NOMO-1 treated with DMSO at 0.1 percent for 48 hours (cell line): Measurements from ENCODE around the gene SLC39A7.
"Not testable (repeated sequence)": the region's sequence is repeated elsewhere in the genome, so short reads cannot be mapped to it uniquely, and the experiment has no call there.

ENCODE experiments used
- DNase-seq: peaks from one replicate; lab custom pipeline; 2025; ENCODE audit not compliant: unreplicated experiment; lab: John Stamatoyannopoulos, UW

Gene SLC39A7

GRCh38 chr6:33226503-33227120, 25.9 kb downstream of the SLC39A7 start:
- DNase-seq = not testable (repeated sequence)

- DNase-seq = no peak
Observed at GRCh38 chr6:33235221-33235634, 34.6 kb downstream of the SLC39A7 start.

GRCh38 chr6:33236328-33236727, 35.7 kb downstream of the SLC39A7 start:
- no peak for DNase-seq

- DNase-seq = no peak
Observed at GRCh38 chr6:33236852-33237251, 36.2 kb downstream of the SLC39A7 start.

- DNase-seq = no peak
Observed at GRCh38 chr6:33237741-33238140, 37.1 kb downstream of the SLC39A7 start.

GRCh38 chr6:33241968-33242367, 41.3 kb downstream of the SLC39A7 start:
- peak; percentile 8 for DNase-seq

- no peak for DNase-seq
Observed at GRCh38 chr6:33243476-33243875, 42.8 kb downstream of the SLC39A7 start.

- peak; percentile 65 for DNase-seq
Observed at GRCh38 chr6:33247977-33248642, 47.4 kb downstream of the SLC39A7 start.

- DNase-seq = no peak
Observed at GRCh38 chr6:33248643-33248931, 47.9 kb downstream of the SLC39A7 start.

- DNase-seq = peak; percentile 100
Observed at GRCh38 chr6:33248932-33249731, 48.5 kb downstream of the SLC39A7 start.

GRCh38 chr6:33249732-33250630, 49.3 kb downstream of the SLC39A7 start:
- no peak for DNase-seq

- DNase-seq = no peak
Observed at GRCh38 chr6:33250731-33251130, 50.1 kb downstream of the SLC39A7 start.

GRCh38 chr6:33251395-33252012, 50.8 kb downstream of the SLC39A7 start:
- DNase-seq = no peak

GRCh38 chr6:33252759-33253158, 52.1 kb downstream of the SLC39A7 start:
- DNase-seq = no peak
